Hematopoietic multipotent progenitor cell (in vitro differentiated cells): ENCODE data around the gene CCDC127. TPM values are rescaled to one million over a fixed set of nuclear protein-coding genes. Genes with fewer than 3 reads are reported as not detected.
"Not testable (repeated sequence)": the region's sequence is repeated elsewhere in the genome, so short reads cannot be mapped to it uniquely, and the experiment has no call there.

Experiments used
- DNase-seq, 3 donors: peaks; one replicate each; pipeline ENCODE4 v3.0.0-alpha.2; 2011 to 2015; ENCODE audit warnings: low read depth in 2 of 3, low spot score in 2 of 3
- total RNA-seq: library from RNA; depleted of rRNA; stranded (reverse); fragments of >200 nt; gene quantifications from one replicate; pipeline ENCODE4 v1.2.3, GENCODE V29; 2012

The CCDC127 gene
- total RNA-seq, 1 donor, result 3.2 TPM

DNA sequence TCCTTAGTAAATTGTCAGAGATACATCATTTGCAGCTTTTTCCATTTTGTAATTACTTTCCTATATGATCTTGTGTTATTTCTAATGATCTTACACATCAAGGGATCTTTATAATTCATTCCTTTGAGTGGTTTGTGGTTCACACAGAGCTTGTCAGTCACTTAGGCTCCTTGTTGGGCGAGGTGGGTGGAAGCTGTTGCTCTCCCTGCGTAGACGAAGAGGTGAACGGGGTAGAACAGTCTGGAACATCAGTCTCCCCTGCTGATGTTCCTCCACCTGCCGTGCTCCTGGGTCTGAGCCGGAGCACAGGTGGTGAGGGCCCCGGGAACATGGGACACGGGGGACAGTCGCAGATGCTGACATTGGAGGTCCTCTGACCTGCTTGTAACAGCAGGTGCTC lies 17.6 kb upstream of the CCDC127 start:
- DNase-seq, result not testable (repeated sequence)

DNA sequence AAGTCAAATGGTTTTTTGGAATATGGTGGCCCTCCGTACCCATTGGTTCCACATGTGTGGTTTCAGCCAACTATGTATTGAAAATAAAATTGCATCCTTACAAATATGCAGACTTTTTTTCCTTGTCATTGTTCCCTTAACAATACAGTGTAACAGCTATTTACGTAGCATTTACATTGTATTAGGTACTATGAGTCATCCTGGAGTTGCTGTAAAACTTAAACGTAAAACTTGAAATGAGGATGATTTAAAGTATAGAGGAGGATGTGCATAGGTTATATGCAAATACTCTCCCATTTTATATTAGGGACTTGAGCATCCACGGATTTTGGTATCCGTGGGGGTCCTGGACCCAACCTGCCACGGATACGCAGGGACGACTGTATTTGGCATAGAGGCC lies 16.5 kb upstream of the CCDC127 start:
- DNase-seq, result no peak

DNA sequence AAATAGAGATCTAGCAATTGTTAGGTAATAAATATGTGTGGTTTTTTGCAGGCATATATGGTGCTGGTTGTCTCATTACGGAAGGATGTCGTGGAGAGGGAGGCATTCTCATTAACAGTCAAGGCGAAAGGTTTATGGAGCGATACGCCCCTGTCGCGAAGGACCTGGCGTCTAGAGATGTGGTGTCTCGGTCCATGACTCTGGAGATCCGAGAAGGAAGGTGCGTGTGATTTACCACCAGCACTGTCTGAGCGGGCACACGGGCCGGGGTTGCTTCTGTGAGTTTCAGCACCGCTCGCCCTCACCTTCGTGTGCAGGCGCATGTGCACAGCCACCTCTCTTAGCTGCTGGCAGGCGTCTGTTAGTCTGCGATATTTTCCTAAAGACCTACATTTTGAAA lies 15.5 kb upstream of the CCDC127 start:
- DNase-seq, result not testable (repeated sequence)

DNA sequence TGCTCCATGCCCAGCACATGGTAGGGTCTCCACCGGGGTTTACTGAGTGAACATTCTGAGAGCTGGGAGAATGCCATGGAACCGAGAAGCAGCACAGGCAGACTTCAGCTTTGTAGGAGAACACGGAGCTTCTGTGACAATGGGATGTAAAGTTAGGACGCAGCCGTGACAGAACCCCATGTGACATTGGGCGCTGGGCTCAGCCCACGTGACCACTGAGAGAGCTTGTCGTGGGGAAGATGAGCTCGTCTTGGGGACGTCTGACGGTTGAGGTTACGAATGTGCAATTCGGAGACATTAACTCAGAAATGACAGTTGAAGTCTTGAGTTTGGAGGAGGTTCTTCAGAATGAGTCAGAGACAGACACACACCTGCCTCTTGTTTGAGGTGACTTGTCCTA lies 13.7 kb upstream of the CCDC127 start:
- DNase-seq, result no peak

DNA sequence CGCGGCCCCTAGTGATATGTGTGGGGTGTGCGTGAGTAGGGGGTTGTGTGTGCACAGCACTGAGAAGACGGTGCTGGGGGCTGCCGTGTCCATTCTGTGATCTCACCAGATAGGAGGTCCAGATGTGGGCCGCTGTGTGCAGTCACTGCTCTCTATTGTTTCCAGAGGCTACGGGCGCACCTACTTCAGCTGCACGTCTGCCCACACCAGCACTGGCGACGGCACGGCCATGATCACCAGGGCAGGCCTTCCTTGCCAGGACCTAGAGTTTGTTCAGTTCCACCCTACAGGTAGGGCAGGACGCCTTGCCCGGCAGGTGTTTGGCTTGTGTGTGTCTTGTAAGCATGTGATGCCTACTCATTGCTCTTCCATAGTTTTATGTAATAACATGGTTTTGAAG lies 12.8 kb upstream of the CCDC127 start:
- DNase-seq, result no peak

DNA sequence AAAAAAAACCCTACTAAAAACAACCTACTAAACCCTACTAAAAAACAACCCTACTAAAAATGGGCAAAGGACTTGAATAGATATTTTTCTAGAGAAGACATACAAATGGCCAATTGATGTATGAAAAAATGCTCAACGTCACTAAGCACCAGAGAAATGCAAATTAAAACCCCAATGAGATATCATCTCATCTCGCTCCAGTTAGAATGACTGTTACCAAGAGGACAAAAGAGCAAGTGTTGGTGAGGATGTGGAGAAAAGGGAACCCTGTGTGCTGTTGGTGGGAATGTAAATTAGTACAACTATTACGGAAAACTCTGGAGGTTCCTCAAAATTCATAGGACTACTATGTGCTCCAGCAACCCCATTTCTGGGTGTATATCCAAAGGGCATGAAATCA lies 10.9 kb upstream of the CCDC127 start:
- no peak for DNase-seq

DNA sequence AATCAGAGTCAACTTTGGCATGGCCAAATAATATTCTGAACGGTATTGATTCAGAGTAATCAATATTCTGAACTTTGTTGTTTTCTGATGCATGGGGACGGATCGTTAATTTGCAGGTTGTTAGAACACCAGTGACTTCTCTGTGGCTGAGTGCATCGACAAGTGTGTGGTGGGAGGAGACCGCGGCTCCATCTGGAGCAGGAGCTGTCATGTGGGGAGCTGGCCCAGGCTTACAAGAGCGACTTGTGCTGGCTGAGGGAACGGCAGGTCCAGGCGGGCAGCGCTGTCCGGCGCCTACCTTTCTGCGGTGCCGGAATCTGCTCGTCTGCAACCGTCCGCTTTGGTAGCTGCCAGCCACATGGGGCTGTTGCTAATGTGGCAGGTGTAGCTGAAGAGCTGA lies 9.4 kb upstream of the CCDC127 start:
- DNase-seq, result not testable (repeated sequence)

DNA sequence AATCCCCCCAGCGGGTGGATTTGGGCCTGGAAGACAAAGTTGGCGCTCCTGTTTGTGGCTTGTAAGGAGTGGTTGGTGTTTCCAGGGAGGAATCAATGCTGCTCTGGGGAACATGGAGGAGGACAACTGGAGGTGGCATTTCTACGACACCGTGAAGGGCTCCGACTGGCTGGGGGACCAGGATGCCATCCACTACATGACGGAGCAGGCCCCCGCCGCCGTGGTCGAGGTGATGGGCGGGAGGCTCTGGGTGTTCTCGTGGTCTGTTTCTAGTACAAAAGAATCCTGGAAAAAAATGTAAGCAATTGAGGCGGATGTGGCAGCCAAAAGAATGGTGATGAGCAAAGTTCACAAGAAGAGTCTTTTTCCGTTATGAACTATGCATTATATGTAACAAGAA lies 7.4 kb upstream of the CCDC127 start:
- DNase-seq, result no peak

DNA sequence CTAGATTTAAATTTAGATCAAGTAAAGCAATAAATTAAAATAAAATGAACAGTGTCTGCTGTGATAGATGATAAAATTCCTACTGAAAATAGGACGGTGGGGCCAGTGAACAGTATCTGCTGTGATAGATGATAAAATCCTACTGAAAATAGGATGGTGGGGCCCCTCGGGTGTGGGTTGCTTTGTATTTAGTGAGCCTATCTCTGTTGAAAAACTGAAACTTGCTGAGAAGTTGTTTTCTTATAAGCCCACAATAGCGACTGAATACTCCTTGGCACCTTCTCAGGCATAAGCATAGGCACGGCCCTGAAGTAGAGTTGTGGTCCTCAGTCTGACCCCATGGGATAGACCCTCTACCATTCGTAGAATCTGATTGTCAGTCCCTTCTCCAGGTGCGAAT lies 5.8 kb upstream of the CCDC127 start:
- DNase-seq, result no peak

DNA sequence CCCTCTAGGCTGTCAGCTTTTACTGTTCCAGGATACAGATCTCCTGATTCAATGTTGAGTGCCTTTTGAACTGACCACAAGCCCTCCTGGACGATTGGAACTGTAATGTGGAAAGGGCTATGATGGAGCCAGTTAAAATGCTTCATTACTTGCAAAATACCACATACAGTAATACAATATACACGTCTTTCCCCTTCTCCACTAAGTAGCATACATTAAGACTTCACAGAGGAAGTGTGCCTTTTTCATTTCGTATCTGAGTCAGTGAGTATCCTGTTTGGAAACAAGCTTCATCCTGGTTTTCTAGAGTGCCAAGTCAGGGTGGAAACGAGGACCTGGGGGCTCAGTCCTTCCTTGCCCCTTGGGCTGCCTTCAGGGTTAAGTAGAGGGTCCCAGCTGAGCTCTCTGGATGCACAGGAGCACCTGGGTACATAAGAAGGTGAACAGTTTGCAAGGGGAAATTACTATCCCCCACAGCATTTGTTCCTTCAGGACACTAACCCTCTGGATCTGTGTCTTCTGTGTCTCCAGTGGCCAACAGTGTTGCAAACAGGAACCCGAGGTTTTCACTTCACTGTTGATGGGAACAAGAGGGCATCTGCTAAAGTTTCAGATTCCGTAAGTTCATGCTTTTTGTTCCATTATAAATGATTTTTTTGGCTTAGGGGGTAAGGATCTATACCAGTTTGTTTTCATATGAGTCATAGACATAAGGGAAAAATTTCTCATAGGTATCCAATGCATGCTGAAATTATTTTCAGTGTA lies 5.2 kb upstream of the CCDC127 start:
- DNase-seq, result not testable (repeated sequence)

DNA sequence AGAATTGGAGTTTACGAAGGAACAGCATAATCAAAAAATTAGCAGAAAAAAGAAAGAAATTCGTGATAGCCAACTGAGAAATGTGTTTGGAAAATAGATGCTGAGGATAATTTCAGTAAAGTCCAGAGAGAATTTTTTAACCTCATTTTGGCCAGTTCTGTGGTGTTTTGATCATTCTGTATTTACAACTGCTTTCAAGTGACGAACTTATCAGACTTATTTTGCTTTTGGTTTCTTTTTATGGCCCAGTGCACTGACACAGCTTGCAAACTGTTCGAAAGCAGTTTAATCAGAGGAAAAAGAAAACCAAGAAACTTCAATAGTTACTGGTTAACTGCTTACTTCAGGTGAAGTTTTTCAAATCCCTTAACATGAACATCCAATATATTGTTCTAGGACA lies 2.0 kb upstream of the CCDC127 start:
- peak in 2 of 3 donors; percentile 19 to 47 for DNase-seq

DNA sequence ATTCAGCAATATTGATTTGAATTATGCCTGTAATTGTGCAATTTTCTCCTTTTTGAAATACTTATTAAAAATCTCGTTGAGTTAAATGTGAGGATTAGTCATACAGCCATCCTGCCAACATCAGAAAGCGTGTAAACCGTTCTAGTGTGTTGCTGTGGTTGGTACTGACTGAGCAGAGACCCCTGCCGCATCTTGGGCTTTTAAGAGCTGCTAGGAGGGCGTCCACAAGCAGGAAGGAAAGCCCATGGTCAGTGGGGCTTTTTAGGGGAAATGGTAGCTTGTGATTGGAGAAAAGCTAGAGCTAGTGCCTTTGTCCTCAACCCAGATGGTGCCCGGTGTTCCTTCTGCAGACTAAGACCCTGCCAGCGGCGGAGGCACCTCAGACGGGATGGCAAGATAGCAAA lies 1.5 kb upstream of the CCDC127 start:
- peak in 2 of 3 donors; percentile 56 to 61 for DNase-seq

DNA sequence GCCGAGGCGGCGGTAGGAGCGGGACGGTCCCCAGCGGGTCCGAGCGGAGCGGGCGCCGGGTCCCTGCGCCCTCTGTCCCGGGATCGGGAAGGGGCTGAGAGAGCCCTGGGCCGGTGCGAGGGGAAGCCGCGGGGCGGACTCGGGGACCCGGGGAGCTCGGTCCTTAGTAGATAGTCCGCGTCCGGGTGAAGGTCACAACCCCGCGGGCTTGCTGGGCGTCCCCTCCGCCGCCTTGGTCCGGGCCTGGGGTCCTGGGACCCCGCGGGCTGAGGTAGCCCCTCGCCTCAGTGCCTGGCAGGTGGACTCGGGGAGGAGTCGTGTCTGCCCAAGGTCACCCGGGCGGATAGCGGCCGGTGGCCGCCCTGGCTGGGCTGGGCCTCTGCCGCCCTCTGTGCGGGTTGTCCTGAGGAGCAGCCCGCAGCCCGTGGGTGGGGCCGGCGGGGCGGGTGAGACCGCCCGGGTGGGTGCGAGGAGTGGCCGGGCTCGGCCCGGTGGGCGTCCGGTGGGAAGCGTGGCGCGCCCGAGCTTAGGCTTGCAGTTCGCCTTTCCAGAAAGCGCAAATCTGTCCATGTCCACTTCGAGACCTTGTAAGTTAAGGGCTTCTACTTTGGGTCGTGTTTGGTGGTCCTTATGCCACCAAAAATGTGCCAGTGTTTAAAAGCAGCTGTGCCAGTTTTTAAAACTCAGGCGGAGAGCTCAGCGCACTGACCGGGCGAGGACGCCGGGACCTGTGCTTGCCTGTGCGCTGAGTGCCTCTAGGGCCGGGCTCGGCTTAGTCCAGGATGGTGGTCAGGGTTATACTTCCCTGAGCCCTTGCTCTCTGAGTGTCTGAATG lies 721 bp upstream of the CCDC127 start:
- peak in 2 of 3 donors; percentile 12 for DNase-seq

DNA sequence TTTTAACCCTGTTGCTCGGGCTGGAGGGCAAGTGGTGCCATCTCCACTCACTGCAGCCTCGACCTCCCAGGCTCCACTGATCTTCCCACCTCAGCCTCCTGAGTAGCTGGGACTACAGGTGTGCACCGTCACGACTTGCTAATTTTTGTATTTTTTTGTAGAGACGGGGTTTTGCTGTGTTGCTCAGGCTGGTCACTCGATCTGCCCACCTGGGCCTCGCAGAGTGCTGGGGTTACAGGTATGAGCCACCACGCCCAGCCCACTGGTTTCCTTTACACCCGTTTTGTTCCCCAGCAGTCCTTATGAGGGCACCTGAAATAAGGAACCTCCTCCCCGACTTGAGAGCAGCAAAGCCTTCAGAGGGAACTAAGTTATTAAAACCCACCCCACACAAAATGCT lies 1.9 kb downstream of the CCDC127 start:
- DNase-seq, result not testable (repeated sequence)

DNA sequence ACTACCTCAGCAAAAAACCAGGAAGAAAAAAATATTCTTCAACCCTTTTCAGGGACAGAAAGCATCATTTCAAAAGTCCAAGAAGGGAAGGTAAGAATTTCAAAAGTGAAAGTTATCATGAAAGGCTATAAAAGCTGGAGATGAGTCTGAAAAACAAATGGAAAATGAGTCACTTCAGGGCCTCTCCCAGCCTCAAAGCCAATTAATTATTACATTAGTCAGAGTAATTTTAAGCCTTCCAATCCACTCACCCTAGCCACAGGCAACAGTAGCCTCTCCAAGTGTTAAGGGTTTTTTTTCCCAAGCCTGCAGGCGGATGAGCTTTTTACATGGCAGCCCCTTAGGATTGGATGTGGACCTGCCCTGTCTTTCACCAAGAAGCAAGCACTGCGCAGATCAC lies 2.7 kb downstream of the CCDC127 start:
- not testable (repeated sequence) for DNase-seq

DNA sequence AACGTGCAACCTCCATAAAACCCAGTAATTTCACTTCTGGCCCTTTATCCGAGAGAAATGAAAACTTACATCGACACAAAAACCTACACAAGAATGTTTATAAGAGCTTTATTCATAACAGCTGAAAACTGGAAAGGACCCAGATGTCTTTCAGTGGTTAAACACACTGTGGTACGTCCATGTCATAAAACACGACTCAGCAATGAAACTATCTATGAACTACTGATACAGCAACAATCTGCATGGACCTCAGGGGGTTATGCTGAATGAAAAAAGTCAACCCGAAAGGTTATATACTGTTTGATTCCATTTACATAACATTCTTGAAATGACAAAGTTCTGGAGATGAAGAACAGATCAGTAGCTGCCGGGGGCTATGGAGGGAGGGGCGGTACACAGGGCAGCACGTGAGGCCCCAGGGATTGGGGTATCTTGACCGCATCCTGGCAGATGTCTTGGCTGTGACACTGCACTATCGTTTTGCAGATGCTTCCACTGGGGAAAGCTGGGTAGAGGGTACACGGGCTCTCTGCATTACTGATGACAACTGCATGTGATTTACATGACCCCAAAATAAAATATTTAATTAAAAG lies 4.1 kb downstream of the CCDC127 start:
- DNase-seq, result no peak

DNA sequence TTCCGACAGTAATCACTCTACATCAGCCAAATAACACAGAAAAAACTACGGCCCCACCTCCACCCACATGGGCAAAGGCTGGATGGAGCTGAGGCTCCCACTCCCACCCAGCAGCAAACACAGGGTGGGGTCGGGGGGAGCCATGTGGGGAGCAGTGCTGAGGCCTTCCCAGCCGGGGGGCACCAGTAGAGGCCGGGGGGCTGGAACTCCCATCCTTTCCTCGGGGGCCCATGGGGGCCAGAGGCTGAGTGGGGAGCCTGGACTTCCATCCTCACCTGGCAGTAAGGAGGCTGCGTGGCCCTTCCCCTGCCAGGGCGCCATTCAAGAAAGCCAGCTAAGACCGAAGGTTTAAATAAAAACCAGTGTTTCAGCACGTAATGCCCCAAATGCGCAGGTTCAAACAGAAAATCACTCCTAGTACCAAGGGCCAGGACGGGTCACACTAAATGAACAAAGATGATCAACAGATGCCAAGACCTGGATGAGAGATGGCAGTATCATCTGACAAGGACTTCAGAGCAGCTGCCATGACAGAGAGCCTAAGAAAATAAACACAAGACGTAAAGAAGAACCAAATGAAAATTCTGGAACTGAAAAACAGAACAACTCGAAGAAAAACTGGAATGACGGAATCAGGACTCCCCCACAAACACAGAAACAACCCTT lies 9.4 kb downstream of the CCDC127 start:
- DNase-seq, result no peak

DNA sequence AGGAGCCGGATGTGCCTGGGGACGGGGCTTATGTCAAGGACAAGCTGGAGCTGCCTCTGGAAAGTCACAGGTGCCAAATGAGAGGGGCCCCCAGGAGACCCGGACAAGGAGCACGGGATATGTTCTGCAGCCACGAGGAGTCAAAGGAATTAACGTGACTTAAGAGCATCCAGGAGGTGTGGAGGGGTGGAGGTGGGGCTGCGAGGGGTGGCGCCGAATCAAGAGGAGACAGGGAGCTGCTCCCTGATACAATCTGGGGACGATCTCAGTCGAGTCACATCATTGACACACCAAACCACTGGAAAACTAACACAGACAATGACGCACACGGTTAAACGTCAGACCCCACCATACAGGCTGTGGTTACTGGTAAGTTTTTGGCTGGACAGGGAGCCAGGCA lies 10.4 kb downstream of the CCDC127 start:
- DNase-seq, result no peak

DNA sequence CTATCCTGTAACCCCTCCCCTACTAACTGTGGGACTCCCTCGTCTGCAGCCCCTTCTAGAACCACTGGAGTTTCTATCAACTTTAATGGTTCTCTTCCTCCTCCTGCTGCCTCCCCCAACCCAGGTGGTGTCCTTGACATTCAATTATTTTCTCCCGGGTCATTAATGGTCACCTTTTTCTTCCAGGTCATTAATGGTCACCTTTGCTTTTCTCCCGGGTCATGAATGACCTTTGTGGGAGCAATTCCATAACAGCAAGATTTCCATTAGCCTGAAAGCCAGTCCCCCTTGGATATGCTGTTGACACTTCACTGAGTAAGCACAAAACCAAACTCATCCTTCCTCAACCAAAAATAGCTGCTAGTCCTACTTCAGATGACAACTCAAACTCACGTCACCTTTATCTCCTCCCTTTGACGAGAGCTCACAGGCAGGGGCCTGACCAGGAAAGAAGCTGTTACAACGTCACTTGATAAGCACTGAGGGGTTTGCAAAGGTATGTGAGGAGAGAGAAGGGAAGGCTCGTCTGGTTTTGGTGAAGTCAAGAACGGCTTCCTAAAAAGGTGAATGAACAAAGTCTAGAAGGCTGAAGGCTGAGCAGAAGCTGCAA lies 10.9 kb downstream of the CCDC127 start:
- DNase-seq, result no peak

DNA sequence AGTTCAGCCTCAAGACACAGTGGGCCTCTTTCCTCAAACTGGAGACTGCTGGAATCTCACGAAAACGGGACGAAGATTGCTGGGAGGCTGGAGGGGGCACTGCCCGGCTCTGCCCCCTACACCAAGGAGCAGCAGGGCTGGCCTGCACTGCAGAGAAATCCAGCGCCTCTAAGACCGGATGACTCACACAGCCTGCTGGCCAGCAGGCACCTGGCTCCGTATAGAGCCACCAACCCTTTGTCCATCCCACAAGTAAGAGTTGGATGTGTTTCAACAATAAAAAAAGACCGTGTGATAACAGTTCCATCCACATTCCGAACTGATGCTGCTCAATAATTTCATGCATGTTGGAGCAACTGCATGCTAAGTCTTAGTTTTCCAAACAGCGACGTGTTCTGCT lies 11.5 kb downstream of the CCDC127 start:
- DNase-seq, result no peak
